ENCODE data around the gene PEX11B.

DNA sequence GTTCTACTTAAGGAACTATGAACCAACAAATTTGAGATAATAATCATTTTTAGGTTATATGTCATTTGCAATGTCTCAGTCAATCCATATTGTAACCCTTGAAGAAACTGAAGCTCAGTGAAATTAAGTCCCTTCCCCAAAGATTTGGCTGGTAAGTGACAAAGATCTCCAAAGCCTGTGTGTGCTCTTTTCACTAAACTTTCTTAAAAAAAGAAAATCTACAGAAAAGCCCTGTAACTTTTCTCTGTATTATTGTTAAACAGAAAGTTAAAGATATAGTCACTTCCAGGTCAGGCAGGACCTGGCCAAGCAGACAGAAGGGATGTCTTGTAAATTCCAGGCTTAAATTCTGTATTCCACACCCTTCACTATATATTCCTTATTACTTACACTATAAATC, 37.8 kb upstream of the PEX11B start:
- TF ChIP-seq, protein P1, sequence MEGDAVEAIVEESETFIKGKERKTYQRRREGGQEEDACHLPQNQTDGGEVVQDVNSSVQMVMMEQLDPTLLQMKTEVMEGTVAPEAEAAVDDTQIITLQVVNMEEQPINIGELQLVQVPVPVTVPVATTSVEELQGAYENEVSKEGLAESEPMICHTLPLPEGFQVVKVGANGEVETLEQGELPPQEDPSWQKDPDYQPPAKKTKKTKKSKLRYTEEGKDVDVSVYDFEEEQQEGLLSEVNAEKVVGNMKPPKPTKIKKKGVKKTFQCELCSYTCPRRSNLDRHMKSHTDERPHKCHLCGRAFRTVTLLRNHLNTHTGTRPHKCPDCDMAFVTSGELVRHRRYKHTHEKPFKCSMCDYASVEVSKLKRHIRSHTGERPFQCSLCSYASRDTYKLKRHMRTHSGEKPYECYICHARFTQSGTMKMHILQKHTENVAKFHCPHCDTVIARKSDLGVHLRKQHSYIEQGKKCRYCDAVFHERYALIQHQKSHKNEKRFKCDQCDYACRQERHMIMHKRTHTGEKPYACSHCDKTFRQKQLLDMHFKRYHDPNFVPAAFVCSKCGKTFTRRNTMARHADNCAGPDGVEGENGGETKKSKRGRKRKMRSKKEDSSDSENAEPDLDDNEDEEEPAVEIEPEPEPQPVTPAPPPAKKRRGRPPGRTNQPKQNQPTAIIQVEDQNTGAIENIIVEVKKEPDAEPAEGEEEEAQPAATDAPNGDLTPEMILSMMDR (conservative IDR thresholded peaks at IDR 0.05): no peak
- TF ChIP-seq EZH2 (IDR thresholded peaks at IDR 0.05; ENCODE audit: low read depth): no peak

All from PC-9 (cell line).